SW480 (cell line): ENCODE measurements around the gene PSMG3.

Source experiments
- DNase-seq: peaks from one replicate; pipeline ENCODE4 v3.0.0-alpha.2; 2016; ENCODE audit warnings: low spot score

PSMG3 gene

GRCh38 chr7:1544896-1545416 is 24.9 kb downstream of the PSMG3 start:
- no peak for DNase-seq

- no peak for DNase-seq
Measured at GRCh38 chr7:1544178-1544895, 25.5 kb downstream of the PSMG3 start.

GRCh38 chr7:1543826-1544177 is 26.0 kb downstream of the PSMG3 start:
- DNase-seq, result no peak

GRCh38 chr7:1542841-1543747 is 26.7 kb downstream of the PSMG3 start:
- DNase-seq, result no peak

GRCh38 chr7:1542329-1542728 is 27.5 kb downstream of the PSMG3 start:
- no peak for DNase-seq

GRCh38 chr7:1541431-1542162 is 28.2 kb downstream of the PSMG3 start:
- no peak for DNase-seq

- DNase-seq, result no peak
Measured at GRCh38 chr7:1540776-1541271, 29.0 kb downstream of the PSMG3 start.

- DNase-seq, result no peak
Measured at GRCh38 chr7:1539882-1540775, 29.7 kb downstream of the PSMG3 start.

GRCh38 chr7:1539181-1539881 is 30.5 kb downstream of the PSMG3 start:
- DNase-seq, result peak; percentile 42

DNA sequence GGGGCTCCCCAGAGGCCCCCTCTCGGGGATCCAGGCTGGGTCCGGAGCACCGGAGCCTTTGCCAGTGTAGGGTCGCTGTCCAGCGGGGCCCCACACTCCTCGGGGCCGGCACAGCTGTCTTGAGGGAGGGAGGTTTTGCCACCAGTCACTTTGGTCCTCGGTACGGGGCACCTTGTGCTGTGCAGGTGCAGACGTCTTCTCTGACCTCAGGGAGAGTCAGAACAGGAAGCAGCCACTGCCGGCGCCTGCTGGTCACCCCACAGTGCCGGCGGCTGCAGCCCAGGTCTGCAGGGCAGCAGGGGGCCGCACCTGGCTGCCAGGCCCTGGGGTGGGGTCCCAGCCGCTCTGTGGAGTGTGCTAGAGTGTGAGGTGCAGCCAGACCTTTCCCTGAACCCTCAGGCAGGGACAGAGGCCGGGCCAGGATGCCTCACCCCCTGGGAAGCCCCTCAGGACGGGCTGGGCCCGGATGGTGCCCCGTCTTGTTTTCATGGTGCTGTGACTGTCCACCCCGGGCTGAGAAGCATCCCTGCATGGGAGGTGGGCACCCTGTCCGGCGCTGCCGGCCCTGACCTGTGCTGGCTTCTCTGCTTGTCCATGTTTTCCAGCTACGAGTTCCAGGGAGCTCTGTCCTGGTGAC is 31.2 kb downstream of the PSMG3 start:
- no peak for DNase-seq

DNA sequence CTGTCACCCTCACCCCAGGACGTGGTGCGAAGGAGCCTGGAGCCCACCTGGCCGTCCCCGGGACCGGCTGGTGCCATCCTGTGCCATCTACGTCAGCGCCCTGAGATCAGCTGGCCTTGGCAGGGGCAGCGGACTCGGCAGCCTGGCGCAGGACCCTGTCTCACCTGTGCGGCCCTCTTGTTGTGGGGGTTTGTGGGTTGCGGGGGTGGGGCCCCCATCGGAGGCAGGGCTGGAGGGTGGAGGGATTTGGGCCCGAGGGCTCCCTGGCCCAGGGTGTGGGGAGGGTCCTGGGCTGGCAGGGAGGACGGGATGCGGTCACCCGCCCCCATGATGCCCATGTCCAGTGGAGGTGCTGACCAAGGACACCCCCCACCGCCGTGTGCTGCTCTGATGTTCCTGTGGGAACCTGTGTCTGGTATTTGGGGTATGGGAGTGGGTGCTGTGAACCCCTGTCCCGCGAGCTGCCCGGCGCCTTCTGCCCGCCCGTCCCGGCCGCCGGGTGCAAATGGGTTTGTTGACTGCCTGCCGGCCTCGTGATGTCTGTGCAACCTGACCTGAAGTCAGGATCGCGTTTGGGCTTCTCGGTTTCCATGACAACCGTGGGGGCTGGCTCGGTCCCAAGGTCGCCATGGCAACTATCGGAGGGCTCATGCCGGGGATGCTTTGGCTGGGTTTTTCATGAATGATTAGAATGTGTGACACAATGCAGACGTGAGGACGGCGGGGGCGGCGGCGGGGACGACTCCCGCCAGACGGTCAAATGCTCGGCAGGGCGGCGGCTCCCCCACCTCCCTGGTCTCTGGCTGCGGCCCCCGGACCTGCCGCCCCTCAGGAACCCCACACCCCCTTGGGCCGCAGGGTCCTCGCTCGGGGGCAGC is 32.1 kb downstream of the PSMG3 start:
- peak; percentile 34 for DNase-seq

DNA sequence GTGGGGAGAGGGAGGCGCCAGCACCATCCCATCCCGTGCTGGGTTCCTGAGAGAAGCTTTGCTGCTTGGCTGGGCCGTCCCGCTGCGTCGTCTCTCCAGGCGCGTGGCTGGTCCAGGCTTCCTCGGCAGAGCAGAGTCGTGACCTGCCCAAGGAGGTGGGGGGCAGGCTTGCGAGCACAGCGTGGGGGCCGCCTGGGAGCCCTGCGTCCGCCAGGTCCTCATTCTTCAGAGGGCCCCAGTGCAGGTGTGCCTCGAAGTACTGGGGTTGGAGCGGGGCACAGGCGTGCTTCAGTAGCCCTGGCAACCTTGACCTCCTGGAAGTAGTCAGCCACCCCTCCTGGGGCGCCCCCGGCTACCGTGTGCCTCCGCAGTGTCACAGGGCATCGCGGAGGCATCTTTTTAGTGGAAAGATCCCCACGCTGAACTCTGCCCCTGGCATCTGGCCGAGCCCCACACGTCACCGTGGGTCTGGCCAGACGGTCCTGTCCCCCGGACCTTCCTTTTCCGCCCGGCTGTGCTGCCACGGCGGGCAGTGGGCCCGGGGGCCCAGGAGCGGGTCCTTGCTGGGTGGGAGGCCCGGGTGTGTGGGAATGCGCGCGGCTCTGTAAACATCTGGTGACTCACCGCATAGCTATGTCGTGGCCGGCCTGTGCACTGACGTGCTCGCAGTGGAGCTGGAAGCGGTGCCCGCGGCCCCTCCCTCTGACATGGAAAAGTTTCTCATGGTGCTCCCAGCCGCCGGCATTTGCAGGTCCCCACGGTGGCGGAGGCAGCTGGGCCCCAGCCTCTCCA is 32.9 kb downstream of the PSMG3 start:
- peak; percentile 98 for DNase-seq

DNA sequence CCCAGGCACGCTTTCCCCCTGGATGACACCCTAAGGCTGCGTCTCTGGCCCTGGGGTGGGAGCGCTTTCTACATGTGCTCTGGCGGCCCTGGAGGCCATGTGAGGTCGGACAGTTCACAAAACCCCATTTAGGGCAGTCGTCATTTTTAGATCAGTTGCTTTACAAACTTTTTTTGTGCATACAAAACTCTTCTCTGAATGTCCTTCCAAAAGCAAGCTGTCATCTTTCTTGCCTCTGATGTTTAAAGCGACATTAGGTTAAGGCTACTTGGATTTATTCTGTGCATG is 33.4 kb downstream of the PSMG3 start:
- no peak for DNase-seq

DNA sequence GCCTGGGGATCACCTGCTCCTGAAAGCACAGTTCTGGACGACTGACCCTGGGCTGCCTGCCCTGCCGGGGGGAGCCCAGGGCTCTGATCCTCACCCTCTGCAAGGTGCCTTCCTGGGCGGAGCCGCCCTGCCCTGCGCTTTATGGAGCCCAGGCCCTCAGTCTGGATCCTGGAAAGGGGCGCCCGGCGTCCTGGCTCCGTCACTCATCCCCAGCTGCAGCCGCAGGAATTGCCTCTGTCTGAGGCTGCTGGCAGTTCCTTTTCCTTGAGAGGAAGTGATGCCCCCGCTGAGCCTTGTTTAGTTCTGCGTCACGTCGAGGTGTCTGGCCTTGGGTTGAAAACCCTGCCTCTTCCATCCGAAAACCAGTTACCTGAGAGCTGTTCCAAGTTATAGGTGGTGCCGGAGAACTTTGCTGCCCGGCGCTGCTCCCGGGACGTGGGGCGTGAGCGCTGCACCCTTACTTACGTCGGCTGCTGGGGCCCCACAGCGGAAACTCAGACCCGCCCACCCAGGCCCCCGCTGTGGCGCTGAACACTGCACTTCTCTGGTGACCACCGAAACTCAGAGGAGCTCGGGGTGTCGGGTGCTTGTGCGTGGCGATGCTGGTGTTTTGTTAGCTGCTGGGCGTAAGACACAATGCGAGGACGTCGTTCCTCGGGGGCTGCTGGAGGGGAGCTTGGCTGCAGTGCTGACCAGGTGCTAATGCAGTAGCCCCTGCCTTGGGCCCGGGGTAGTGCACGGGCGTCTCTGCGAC is 34.0 kb downstream of the PSMG3 start:
- no peak for DNase-seq

DNA sequence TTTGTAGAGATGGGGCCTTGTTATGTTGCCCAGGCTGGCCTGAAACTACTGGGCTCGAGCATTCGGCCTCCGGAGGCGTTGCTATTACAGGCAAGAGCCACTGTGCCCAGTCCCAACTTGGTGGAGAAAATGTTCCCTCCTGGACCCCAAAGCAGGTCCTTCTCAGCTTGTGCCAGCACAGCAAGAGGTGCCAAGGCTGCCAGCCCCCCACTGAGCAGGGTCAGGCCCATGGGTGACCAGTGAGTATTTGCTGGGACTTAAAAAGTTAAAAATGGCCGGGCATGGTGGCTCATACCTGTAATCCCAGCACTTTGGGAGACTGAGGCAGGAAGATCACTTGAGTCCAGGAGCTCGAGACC is 34.8 kb downstream of the PSMG3 start:
- DNase-seq, result no peak

DNA sequence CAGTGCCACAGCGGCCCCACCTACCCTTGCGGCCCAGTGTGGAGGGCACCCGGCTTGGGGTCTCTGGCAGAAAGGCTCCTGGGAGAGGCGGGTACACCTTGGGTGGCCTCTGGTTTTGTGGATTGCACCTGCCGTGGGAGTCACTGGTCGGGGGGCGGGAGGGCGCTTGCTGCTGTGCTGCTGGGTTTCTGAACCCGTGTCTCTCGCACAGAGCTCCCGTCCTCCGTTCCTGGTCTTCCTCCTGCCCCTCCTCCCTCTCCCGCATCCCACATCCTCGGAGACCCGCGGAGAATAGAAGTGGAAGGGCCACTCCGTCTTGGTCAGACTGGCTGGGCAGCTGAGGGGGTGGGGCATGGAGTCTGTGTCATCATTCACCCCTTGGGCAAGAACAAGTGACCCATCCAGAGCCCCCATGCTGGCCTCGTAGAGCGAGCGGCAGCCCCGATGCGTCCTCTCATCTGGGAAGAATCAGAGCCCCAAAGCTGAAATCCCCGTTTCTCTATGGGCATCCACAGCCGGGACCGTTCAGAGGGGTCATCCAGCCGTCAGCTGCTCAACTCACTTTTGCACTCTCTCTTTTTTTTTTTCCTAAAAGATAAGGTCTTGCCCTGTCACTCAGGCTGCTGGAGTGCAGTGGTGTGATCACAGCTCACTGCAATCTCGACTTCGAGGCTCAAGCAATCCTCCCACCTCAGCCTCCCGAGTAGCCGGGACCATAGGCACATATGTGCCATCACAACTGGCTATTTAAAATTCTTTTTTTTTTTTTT is 35.3 kb downstream of the PSMG3 start:
- no peak for DNase-seq
